DLD1 (cell line): ENCODE measurements around the gene SEMA3F.

ENCODE experiments used
- in situ Hi-C: cut with HindIII; loops from 2 replicates; pipeline ENCODE4 v1.10.0; 2017; ENCODE audit warnings: low sequenced_read_pairs

Gene SEMA3F

GRCh38 chr3:50130436-50130835, 24.7 kb upstream of the SEMA3F start:
- in situ Hi-C loops, result no loop called here

DNA sequence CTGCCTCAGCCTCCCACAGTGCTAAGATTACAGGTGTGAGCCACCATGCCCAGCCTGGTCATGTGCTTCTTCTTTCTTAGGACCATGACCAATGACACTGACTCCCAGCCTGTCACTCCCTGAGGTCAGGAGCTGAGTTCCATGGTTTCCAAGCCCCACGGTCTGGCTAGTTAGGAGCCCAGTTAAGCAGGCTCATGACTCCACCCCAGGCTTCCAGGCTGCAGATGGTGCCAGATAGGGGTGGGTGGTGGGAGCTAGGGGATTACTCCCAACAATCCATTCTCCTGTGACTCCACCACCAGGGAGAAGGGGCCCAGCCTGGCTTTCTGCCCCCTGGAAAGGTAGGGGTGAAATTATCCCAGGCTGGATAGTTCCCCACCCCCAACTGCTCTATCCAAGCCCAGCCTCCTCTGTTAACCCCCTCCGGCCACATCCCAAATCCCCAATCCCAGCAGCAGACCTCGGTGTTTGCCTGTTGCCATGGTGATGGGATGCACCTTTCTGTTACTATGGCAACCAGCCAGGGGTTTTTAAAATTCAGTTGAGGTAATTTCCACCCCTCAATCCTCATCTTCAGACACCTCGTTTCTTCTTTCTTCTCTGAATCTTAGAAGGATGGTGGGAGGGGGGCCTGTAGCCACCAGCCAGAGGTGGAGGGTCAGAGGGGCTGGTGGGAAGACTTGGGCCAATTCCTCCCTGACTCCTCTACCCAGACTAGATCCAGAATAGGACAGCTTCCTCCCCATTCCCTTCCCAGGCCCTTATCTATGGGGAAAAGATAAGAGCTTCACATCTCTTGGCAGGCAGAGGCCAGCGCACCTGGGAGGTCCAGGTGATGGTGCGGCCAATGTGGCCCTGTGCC, 22.5 kb upstream of the SEMA3F start:
- in situ Hi-C loops, result no loop called here

- in situ Hi-C loops, result no loop called here
Measured at GRCh38 chr3:50133283-50133615, 21.9 kb upstream of the SEMA3F start.

GRCh38 chr3:50134367-50134766, 20.8 kb upstream of the SEMA3F start:
- in situ Hi-C loops, result no loop called here

GRCh38 chr3:50135964-50136363, 19.2 kb upstream of the SEMA3F start:
- in situ Hi-C loops, result no loop called here

DNA sequence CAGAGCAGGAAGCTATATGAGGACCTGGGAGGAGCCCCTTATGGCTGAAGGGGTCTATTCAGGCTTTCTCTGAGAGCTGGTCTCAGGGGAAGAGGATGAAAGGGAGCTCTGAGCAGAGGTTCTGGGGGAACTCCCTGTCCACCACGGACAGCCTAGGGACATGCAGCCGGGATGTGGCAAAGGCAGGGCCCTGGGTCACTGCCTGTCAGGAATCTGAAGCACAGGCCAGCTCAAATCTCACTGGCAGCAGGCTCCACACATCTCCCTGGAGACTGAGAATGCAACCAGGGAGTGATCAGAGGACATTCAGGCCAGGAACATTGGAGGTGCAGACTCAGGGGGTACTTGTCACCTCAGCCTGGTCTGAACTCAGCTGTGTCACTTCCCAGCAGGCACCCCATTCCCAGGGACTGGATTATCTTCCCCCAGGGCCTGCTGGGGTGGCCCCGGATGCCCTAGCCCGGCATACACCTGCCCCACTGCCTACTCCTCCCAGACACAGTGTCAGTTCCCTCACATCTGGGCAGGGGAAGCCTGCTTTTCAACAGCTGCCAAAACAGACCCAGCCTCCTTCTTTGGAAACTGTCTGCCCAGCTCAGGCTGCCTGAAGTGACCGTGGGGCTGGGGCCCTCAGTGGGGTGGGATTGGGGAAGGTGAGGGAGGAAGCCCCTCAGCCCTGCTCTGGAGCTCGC, 18.3 kb upstream of the SEMA3F start:
- in situ Hi-C loops, result no loop called here

DNA sequence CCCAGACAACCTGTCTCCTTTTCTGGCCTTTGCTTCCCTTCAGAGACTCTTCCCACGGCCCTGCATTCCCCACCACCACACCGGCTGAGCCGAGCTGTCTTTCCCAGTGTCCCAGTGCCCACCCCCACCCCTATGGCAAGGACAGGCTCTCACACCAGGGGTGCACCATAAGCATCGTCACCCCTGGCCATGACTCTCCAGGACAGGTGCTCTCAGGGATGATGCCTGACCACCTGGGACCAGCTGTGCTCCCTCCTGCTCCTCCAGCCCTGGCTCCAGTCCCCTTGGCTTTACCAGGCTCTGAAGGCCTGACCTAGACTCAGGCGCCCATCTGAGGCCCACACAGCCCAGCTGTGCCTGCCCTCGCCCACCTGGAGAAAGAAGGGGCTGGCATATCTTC, 17.6 kb upstream of the SEMA3F start:
- in situ Hi-C loops, result no loop called here

DNA sequence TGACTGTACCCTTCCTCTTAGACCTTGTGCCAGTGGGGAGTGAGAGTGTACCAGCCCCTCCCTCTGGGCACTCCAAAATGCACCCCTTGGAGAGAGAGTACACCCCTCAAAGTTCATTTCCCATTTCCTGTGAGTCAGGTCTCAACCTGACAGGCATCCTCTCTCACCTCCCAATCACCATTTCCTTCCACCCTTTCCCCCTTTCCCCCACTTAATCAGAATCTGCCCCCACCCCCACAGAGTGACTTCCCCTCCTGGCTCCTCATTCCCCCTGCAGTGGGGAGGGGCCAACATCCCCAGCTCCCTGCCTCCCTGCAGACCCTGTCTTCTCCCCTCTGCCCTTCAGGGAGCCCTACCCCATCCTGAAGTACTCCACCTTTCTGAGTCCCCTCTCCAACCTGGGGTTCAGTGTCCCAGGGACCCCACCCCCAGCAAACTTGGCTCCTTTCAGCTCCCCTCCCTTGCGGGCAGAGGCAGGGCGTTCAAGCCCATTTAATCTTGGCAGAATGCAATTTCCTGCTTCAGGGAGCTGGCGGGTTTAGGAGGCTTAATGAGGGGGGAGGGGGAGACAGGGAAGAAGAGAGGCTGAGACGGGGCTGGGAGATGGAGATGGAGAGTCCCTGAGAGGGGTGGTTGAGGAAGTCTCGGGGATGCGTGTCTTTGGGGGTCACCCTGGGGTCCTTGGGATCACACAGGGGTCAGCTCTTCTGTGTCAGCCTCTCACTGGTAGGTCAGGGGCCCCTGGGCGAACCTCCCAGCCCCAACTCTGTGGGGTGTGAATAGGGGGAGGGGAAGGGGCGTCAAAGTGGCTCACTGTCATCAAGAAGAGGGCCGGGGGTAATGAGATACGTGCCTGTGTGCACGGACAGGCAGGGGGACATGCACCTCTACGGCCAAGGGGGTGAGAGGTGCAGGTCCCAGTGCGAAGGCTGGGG, 16.6 kb upstream of the SEMA3F start:
- in situ Hi-C loops, result no loop called here

DNA sequence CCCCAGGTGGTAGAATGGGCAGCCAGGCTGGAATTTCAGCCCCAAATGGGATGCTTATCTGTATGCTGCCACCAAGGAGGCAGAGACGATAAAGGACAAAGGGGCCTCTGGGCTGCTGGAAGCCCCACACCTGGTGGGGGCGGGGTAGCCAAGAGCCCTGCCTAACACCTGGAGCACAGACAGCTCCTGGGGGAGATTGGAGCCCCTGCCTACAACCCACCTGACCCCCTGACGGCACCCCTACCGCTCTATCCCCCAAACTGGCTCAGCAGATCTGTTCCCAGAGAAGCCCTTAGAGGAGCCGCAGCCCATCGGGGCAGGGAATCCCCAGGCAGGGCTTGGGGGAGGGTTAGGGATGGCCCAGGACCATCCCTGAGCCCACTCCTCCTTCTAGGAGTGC, 15.8 kb upstream of the SEMA3F start:
- in situ Hi-C loops, result no loop called here

- in situ Hi-C loops, result no loop called here
Measured at GRCh38 chr3:50139718-50140423, 15.3 kb upstream of the SEMA3F start.

DNA sequence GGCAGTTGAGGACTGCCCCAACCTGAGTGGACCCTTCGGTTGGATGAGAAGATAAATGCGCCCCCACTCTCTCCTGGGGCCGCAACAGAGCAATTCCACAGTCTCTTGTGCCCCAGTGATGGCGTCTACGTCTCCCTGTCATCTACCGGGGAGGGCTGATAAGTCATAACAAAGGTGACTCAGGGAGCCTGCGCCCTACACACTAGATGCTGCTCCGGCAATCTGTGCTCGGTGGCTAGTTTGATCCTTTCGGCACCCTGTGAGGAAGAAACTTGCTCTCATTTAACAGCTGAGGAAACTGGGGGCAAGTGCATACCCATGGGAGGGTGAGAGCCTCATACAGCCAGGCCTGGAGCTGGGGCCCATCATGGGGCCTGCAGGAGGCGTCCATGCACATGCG, 14.1 kb upstream of the SEMA3F start:
- in situ Hi-C loops, result no loop called here

GRCh38 chr3:50146316-50146901, 8.7 kb upstream of the SEMA3F start:
- in situ Hi-C loops, result no loop called here

- in situ Hi-C loops, result no loop called here
Measured at GRCh38 chr3:50147016-50147415, 8.1 kb upstream of the SEMA3F start.

DNA sequence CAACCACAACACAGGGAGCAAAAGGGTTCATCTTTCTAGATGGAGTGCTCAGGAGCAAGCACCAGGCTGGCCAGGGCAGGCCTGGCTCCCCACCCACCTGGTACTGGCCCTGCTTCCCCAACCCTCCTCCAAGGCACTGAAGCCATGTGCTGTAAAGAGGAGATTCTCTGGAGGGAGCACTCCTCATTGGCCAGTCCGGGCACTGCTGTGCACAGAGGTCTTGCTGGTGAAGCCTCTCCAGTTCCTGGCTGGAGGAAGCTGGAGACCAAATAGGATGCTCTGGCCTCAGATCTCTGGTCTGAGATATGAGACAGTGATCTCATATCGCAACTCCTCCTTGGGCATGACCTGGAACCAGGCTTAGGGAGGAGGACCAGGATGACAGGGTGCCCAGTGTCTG, 7.7 kb upstream of the SEMA3F start:
- in situ Hi-C loops, result no loop called here

GRCh38 chr3:50147861-50148260, 7.3 kb upstream of the SEMA3F start:
- in situ Hi-C loops, result no loop called here

- in situ Hi-C loops, result no loop called here
Measured at GRCh38 chr3:50150404-50150750, 4.7 kb upstream of the SEMA3F start.

GRCh38 chr3:50150863-50151686, 4.0 kb upstream of the SEMA3F start:
- in situ Hi-C loops, result no loop called here

- in situ Hi-C loops, result no loop called here
Measured at GRCh38 chr3:50151728-50152127, 3.4 kb upstream of the SEMA3F start.

DNA sequence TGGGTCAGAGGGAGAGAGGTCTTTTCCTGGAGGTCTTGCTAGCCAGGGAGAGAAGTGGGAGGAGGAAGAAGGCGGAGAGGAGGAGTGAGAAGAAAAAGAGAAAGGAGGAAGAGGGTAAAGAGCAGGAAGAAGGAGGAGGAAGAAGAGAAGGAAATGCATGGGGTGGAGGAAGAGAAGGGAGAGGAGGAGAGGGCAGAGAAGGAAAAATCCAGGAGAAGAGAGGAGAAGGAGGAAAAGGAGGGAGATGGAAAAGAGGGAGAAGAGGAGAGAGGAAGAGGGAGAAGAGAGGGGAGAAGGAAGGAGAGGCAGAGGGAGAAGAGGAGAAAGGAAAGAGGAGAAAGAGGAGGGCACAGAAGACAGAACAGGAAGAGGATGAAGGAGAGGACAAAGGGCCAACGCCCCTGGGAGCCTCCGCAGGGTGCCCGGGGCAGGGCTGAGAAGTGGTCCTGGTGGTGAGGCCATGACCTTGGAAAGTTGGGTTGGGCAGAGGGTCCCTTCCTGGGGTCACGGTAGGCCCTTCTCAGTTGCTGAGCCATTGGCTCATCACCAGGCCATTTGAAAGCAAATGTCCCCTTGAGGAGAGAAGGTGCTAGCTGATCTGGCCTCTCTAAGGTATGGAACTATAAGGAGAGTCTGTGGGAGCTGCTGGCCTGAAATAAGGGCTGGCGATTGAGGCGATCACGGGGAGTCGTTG, 1.2 kb upstream of the SEMA3F start:
- in situ Hi-C loops, result no loop called here
